Measurements from ENCODE around the gene APELA. TPM values are rescaled to one million over a fixed set of nuclear protein-coding genes. Genes with fewer than 3 reads are reported as not detected.

The APELA gene
- total and polyA plus RNA-seq, 2 of the 4 experiments (the other 2 are of a cell fraction), result not detected

DNA sequence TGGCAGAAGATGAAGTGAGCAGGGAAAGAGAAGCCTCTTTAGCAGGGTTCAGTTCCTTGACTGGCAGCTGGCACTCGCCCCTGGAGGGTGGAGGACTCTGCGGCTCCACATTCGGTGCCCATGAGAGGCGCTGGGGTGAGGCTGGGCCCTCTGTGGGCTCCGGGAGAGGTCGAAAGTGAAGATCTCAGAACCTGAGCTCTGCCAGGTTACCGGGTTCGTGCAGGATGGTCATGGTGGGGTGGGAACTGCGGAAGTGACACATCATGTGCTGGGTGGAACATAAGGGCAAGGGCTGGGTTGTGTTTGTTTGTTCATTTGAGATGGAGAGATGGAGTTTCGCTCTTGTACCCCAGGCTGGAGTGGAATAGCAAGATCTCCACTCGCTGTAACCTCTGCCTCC lies 56.3 kb downstream of the APELA start:
- no peak overlapping the region for H4K8ac ChIP-seq (ENCODE audit: low read depth in 2 of 2, low read length in 2 of 2)
- no peak overlapping the region for H3K23ac ChIP-seq (ENCODE audit: low read depth, low read length)
- no peak overlapping the region for H2BK5ac ChIP-seq (ENCODE audit: low read depth, low read length, poor library complexity, severe bottlenecking)
- no peak overlapping the region for H3K56ac ChIP-seq (ENCODE audit: extremely low read depth, insufficient read depth, low read length)
- no peak overlapping the region for H2AFZ ChIP-seq (replicated peaks; ENCODE audit: low read length, poor library complexity)
- H3K27me3 ChIP-seq (ENCODE audit: control insufficient read depth, insufficient read depth, low read length), result no peaks in the 10 kb centered on the region
- intact Hi-C loops (cut with micrococcal nuclease) (no loop called here), dilution Hi-C loops (cut with HindIII; ENCODE audit: low sequenced_read_pairs, unreplicated experiment) (no loop called here), in situ Hi-C loops (cut with MboI; ENCODE audit: low sequenced_read_pairs) (no loop called here)
- no peak overlapping the region for H3K18ac ChIP-seq (ENCODE audit: low read depth, low read length)
- TF ChIP-seq MAFK (IDR thresholded peaks at IDR 0.05; ENCODE audit: low read depth, low read length), result no peak
- POLR2A ChIA-PET (ENCODE audit: unreplicated experiment), result no interaction called here
- H2AK9ac ChIP-seq (replicated peaks; ENCODE audit: low read depth, low read length, poor library complexity), result no peak overlapping the region
- no peaks in the 10 kb centered on the region for H4K20me1 ChIP-seq (ENCODE audit: insufficient read depth, low read length)
- H4K91ac ChIP-seq (ENCODE audit: insufficient read depth, low read depth, low read length), result no peak overlapping the region
- CTCF ChIA-PET, result no interaction called here
- H4K5ac ChIP-seq (ENCODE audit: low read depth, low read length), result no peak overlapping the region
- H3K9me3 ChIP-seq (ENCODE audit: control insufficient read depth, insufficient read depth, low read length), result no peaks in the 10 kb centered on the region
- 77% methylated on average over 4 of the region's 11 CpGs; no CpG with 5 or more reads in 1 of the 2 experiments for WGBS, 2 experiments (ENCODE audit: extremely low coverage in 2 of 2, insufficient read length in 1 of 2)
- no peak for ATAC-seq (ENCODE audit: low read depth)
- no peak overlapping the region for H3K4me3 ChIP-seq (ENCODE audit: insufficient read depth, low read depth, low read length)
- no peaks in the 10 kb centered on the region for H3K4me1 ChIP-seq (ENCODE audit: control insufficient read depth, insufficient read depth, low read length)
- no peak overlapping the region for H3K14ac ChIP-seq (replicated peaks; ENCODE audit: low read depth, low read length)
- no peak overlapping the region for H2BK15ac ChIP-seq (ENCODE audit: low read depth, low read length)
- no peaks in the 10 kb centered on the region for H3K36me3 ChIP-seq (ENCODE audit: control insufficient read depth, insufficient read depth, low read length)
- H3K4me2 ChIP-seq (ENCODE audit: low read depth, low read length), result no peak overlapping the region
- BruUV-seq (replicated peaks), result no TSS peak
- no peak for DNase-seq
- no peak overlapping the region for H2BK20ac ChIP-seq (ENCODE audit: low read depth, low read length)
- H3K79me1 ChIP-seq (ENCODE audit: low read depth in 1 of 2, low read length in 2 of 2), result no peaks in the 10 kb centered on the region
- H2AK5ac ChIP-seq (ENCODE audit: low read depth, low read length), result no peak overlapping the region
- no peak overlapping the region for H2BK120ac ChIP-seq (ENCODE audit: low read depth, low read length)
- no peaks in the 10 kb centered on the region for H3K9me1 ChIP-seq (ENCODE audit: insufficient read depth, low read length)
- no peak overlapping the region for H3K4ac ChIP-seq (ENCODE audit: low read depth, low read length)
- H3K9ac ChIP-seq (ENCODE audit: low read depth, low read length), result no peak overlapping the region
- H3K27ac ChIP-seq (ENCODE audit: insufficient read depth, low read length), result no peak overlapping the region
